H1 (cell line): ENCODE results near the gene INPP5A. TPM values are rescaled to one million over a fixed set of nuclear protein-coding genes. Genes with fewer than 3 reads are reported as not detected.

ENCODE experiments used
- ATF2 ChIP-seq: IDR thresholded peaks from 2 replicates; pipeline ENCODE4 v1.6.1; 2012; ENCODE audit warnings: low read length, inconsistent platforms
- JUN ChIP-seq: IDR thresholded peaks from 2 replicates; pipeline ENCODE4 v1.6.1; 2011; ENCODE audit warnings: low read depth, mild to moderate bottlenecking, improper control_type of control experiment, low read length
- SIRT6 ChIP-seq: IDR thresholded peaks from one replicate; pipeline ENCODE4 v1.7.1; 2012; ENCODE audit warnings: low read length, inconsistent platforms
- polyA plus RNA-seq, 7 experiments: library from polyadenylated mRNA; depleted of rRNA in 3 of 7; stranded (reverse) in 5 of 7; unstranded in 2 of 7; fragments of >200 nt in 5 of 7; fragments of 200-250 nt in 2 of 7; gene quantifications; 1 replicate in 5 of 7; 2 replicates in 1 of 7; 4 replicates in 1 of 7; pipeline versions ENCODE4 v1.2.1 to v1.2.3, GENCODE V29; 2011 to 2013; ENCODE audit warnings: missing spikeins in 2 of 7, mixed read lengths in 2 of 7
- total RNA-seq: library from RNA; stranded (reverse); fragmentation: NEBNext Ultra II Directional; extraction: Animal tissue kit (Norgen Biotek cat#: 25700); gene quantifications from 2 replicates; pipeline ENCODE4 v1.2.1, GENCODE V29; 2021

INPP5A gene
- total and polyA plus RNA-seq, 2 of the 8 experiments (the other 6 are each of a cell fraction or from before 2014, with no cell fraction given): 19.7 to 27.5 TPM

- TF ChIP-seq ATF2: no peak
- TF ChIP-seq JUN: no peak
- no peak for TF ChIP-seq SIRT6
Observed at GRCh38 chr10:132500781-132501415, 36.7 kb upstream of the INPP5A start (continued).
